T-helper 1 cell (primary cell): ENCODE measurements around the gene CATSPERZ.
A peak's percentile ranks its signal among the peaks of the same experiment; 100 is the strongest.

Experiments
- DNase-seq, 5 donors: peaks; one replicate each; pipeline ENCODE4 v3.0.0-alpha.2; 2012 to 2020
- total RNA-seq, 4 donors: gene quantifications; one replicate each; lab custom pipeline; 2026; lab: John Stamatoyannopoulos, UW

Gene CATSPERZ, protein sequence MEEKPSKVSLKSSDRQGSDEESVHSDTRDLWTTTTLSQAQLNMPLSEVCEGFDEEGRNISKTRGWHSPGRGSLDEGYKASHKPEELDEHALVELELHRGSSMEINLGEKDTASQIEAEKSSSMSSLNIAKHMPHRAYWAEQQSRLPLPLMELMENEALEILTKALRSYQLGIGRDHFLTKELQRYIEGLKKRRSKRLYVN
- 0 reads per million in 4 donors for total RNA-seq

DNA sequence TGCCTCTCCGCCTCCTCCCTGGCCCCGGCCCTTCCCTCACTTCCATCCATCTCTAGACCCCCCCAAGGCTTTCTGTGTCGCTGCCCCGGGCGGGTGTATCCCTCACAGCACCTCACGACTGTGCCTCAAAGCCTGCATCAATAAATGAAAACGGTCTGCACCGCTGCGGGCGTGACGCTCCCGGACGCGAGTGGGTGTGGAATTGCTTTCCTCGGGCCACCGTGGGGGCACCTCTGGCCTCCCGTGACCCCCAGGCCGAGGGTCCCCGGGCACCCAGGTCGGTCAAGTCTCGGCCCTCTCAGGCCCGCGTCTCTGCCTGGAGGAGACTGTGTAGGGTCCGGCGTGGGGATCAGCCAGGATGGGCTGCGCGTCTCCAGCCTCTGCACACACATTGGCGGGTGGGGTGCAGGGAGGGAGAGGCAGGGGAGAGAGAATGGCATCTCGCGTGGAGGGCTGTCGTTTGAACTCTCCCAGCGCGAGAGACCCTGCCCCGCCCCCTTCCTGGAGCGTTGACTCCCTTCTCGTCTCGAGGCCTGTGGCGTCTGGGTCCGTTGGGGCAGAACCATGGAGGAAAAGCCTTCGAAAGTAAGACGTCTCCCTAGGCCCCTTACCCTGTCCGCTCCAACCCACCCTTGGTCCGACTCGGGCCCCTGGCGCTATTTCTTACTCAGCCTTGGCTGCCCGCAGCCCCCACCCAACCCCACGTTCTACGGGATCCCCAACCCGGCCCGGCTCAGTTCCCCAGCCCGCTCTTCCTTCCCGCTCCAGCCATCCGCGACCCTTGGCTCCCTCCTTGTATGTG lies at the start of gene CATSPERZ:
Gene CATSPERZ (plus strand): TSS at position 512 of the 802 bp plus-strand sequence. CDS start 53 bp downstream, at position 565.
- no peak for DNase-seq

DNA sequence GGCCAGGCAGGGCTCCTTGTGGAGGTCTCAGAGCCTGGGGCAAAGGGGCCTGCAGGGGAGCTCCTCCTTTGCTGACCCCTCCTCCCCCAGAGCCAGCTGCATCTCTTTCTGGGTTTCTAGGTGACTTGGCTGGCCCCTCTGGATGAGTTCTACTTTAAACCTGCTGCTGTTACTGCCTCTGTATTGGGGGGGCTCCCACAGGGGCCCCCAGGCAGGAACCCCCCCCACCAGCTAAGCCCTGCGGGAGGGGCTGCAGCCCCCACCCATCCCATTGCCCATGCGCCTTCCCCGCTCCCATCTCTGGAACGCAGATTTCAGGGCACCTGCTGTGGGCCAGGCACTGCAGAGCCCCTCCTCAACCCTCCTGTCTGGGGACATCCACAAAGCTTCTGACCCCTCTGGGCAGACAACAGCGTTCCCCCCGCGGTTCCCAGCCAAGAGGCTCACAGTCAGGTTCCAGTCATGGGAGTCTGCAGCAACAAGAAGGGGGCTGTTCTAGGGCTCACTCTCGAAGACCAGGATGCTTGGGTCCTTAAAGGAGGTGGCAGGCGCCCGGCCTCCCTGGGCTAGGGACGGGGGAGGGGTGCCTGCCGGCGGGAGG lies 49.6 kb upstream of the CATSPERZ start:
- DNase-seq: no peak

DNA sequence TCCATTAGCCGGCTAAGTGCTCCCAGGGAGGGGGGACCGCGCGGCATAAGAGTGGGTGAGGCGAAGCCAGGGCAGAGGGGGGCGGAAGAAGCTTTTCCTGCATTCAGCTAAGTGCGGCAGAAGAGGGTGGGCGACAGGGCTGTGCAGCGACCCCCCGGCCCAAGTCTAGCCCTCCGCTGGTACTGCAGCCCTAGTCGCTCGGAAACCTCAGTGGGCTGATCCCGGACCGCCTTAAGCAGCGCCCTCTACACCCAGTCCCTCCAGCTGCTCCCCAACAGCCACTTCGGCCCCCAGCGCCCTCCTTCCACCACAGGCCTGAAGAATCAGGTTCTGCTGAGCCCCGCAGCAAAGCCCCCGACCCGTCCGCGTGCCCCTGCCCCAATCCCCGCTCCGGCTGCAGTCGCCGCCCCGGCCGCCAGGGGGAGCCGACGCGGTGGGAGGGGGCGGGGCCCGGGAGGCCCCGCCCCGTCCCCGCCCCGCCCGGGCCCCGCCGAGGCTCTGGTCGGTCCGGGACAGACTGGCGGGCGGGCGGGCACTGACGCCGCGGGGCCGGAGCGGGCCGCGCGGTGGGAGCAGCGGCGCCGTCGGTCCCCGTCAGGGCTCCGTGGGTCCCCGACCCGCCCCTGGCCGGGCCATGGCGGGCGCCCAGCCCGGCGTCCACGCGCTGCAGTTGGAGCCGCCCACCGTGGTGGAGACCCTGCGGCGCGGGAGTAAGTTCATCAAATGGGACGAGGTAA lies 49.0 kb upstream of the CATSPERZ start, which contains the start of gene PLCB3:
Gene PLCB3 (plus strand): TSS at position 515 of the 737 bp plus-strand sequence. CDS start 120 bp downstream, at position 635.
- peak in 4 of 5 donors; percentile 41 to 70 (median 44) for DNase-seq

DNA sequence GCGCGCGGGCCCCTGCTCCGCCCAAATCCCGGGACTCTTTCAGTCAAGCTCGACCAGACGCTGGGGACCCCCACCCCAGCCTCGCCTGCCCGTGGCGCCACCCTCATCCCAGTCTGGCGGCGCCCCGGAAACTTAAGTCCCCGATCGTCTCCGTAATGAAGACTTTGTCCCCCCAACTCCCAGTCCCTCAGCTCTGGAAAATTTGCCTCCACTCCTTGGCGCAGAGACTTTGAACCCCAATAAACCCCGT lies 48.5 kb upstream of the CATSPERZ start:
- no peak for DNase-seq

DNA sequence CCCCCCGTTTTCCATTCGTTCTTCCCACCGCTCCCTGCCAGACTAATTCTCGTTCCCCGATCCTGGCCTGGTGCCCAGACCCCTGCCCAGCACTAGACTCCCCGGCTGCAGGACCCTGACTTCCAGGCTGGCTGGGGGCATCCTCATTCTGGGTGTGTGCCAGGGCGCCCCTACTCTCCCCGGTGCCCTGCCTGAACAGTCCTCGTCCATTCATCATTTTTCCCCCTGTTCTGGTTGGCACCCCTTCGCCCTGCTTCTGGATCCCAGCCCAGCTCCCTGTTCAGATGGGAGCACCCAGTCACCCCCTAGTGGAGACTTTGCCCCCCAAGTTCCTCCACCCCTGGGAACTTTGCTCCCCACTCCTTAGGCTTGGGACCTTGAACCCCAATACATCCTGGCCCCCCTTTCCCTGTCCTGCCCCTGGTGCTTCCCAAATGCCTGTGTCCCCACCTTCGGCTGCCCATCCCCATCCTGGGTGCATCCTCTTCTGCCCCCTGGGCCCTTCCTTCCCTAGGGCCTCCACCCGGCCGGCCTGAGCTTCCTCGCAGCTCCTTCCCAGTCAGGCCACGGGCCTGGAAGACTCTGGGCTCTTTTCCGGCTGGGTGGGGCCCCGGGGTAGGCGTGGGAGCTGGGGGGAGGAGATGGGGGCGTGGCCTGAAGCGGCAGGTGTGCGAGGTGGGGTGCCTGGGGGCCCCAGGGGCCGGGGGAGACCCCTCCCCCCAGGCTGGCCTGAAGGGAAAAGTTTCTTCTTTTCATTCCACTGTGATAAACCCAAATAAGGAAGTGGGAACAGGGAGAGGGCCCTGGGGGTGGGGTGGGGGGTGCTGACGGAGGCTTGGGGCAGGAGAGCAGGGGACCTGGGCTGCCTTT lies 47.9 kb upstream of the CATSPERZ start:
- no peak for DNase-seq

DNA sequence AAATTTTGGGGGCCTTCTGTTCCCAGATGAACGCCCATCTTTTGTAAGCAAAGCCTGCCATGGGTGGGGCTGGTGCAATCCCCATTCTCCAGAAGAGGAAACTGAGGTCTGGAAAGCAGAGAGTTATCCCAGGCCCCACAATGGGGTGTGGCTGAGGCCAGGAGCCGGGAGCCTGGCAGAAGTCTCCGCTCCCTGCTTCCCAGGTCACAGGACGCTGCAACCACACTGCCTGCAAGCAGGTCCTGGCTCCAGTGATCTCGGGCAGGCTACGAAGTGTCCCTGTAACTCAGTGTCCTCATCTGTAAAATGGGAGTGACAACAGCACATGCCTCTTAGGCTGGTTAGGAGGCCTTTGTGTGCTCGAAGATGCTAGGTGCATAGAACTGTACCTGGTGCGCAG lies 47.1 kb upstream of the CATSPERZ start:
- no peak for DNase-seq

DNA sequence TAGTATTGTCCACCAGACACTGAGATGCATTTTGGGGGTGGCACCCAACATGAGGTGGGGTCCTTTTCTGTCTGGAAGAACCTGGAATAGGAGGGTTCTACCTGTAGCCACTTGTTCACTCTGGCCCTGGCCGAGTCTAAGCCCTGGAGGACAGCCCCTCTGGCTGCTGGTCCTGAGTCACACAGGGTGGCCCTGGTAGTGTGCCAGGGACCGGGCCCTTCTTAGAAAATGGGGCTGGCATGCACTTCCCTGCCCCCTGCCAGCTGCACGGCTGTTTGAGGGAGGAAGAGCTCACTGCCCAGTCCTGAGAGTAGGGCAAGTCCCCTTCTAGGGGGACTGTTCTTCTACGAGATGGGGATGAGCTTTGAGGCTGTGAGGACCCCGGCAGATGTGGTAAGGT lies 46.7 kb upstream of the CATSPERZ start:
- DNase-seq: no peak

DNA sequence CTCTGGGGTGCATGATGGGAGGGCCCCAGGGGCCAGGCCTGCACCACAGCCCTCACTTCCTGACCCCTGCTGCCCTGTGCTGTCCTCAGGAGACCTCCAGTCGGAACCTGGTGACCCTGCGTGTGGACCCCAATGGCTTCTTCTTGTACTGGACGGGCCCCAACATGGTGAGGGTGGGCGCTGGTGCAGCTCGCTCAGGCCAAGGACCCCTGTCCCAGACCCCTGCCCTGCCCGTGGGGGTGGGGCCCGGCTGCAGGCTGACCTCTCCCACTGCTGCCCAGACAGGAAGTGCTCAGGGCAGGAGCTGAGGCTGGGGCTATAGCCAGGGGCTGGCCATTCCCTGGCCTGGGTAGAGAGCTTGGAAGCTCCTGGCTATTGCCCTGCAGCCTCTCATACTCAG lies 45.8 kb upstream of the CATSPERZ start:
- no peak for DNase-seq

DNA sequence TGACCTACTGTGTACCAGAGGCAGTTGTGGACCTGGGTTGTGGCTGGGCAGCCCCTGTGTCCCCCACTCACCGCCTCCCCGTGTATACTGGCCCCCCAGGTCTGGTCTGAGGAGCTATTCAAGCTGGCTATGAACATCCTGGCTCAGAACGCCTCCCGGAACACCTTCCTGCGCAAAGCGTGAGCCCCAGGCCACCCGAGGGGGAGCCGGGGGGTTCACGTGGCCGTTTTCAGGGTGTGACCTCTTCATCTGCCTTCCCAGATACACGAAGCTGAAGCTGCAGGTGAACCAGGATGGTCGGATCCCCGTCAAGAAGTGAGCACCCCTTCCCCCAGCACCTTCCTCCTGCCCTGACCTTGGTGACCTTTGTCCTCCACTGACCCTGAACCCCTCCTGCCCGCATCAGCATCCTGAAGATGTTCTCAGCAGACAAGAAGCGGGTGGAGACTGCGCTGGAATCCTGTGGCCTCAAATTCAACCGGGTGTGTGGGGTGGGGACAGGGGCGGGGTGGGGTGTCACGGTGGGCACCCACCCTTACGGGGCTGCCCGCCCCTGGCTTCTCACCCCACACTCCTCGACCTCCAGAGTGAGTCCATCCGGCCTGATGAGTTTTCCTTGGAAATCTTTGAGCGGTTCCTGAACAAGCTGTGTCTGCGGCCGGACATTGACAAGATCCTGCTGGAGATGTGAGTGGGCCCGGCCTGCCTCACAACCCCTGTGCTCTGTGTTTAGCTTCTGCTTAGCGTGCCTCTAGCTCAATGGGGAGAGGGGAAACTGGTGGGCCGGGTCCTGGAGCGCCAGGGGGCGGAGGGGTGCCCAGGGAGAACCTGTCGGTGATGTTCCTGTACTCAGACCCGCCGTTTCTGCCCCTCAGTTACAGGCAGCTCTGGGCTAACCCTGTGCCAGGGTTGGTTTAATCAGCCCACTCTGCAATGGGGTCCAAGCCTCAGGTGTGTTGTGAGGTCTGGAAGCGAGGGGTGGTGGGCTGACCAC lies 44.7 kb upstream of the CATSPERZ start:
- DNase-seq: no peak

DNA sequence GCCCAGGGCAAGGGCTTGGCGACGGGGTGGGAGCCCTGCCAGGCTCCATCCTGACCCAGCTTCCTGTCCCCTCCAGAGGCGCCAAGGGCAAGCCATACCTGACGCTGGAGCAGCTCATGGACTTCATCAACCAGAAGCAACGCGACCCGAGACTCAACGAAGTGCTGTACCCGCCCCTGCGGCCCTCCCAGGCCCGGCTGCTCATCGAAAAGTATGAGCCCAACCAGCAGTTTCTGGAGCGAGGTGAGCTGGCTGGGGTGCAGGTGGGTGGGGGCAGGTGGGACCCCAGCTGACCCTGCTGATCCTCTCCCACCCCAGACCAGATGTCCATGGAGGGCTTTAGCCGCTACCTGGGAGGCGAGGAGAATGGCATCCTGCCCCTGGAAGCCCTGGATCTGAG lies 43.9 kb upstream of the CATSPERZ start:
- DNase-seq: no peak

DNA sequence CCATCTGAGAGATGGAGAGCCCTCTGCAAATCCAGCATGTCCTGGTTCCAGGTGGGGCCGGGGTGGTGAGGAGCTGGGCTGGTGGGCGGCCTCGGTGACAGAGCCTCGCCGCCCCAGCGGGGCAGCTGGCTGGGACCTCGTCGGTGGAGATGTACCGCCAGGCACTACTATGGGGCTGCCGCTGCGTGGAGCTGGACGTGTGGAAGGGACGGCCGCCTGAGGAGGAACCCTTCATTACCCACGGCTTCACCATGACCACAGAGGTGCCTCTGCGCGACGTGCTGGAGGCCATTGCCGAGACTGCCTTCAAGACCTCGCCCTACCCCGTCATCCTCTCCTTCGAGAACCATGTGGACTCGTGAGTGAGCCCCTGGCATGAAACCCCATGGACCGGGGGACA lies 41.8 kb upstream of the CATSPERZ start:
- no peak for DNase-seq

DNA sequence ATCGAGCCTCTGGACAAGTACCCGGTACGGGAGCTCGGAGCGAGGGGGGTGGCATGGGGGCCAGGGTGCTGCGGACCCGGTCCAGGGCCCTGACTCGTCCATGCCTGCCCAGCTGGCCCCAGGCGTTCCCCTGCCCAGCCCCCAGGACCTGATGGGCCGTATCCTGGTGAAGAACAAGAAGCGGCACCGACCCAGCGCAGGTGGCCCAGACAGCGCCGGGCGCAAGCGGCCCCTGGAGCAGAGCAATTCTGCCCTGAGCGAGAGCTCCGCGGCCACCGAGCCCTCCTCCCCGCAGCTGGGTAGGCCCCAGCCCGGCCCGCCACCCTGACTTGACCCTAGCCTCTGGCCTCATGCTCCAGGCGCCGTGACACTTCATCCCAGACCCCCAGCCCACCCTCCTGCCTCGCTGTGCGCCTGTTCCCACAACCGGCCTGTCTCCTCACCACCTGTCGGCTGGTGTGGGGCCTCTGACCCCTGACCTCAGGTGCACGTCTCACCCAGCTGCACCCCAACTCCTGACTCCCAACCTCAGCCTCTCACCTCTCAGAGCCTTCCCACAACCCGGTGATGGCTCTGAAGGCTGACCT lies 41.1 kb upstream of the CATSPERZ start:
- no peak for DNase-seq

DNA sequence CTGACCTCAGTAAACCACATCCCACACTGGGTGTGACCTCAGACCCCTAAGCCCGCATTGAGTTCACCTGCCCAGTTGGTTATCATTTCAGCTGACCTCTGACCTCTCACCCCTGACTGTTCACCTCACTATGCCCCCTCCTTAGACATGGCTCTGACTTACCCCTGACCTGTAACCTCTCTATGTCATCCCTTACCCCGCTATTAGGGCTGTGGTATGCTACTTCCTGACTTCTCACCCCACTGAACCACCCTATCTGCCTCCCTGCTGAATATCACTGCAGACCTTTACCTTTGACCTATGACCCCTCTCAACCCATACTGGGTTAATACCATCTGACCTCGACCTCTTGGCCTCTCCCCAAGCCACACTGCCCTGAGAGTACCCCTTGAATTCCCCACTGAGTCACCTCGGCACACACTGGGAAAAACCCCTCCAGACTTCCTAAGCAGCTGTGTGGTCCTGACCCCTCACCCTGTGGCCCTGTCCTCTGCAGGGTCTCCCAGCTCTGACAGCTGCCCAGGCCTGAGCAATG lies 40.6 kb upstream of the CATSPERZ start:
- DNase-seq: no peak

DNA sequence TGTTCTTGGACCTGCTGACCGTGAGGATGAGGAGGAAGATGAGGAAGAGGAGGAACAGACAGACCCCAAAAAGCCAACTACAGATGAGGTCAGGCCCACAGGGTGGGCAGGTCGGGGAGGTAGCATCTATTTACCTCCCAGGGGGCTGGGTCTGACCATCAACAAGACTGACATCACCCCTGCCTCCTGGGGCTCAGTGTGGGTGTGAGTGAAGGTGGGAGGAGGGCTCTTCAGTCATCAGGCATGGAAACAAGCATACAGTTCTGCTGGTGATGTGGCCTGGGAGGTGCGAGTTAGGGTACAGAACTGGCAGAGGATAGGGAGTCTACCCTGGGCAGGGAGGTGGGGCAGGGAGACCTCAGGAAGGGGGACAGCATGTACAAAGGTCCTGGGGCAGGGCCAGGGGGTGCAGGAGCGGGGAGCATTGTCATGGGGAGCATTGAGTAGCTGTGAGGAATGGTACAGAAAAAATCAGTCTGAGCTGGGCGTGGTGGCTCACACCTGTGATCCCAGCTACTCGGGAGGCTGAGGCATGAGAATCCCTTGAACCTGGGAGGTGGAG lies 39.9 kb upstream of the CATSPERZ start:
- DNase-seq: no peak

DNA sequence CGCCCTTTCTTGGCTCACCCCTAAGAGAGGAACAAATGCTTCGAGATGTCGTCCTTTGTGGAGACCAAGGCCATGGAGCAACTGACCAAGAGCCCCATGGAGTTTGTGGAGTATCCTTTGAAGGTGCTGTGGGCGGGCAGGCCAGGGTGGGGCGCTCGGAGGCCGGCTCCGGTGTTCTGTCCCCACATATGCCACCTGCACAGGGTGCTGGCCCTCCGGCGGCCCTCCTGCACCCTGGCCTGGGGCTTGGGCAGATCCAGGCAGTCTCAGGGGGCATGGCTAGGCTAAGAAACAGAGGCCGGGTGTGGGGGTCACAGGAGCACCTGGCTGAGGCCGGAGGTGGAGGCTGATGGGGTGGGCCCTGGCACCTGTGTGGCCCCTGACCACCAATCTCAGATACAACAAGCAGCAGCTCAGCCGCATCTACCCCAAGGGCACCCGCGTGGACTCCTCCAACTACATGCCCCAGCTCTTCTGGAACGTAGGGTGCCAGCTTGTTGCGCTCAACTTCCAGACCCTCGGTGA lies 38.5 kb upstream of the CATSPERZ start:
- DNase-seq: no peak

DNA sequence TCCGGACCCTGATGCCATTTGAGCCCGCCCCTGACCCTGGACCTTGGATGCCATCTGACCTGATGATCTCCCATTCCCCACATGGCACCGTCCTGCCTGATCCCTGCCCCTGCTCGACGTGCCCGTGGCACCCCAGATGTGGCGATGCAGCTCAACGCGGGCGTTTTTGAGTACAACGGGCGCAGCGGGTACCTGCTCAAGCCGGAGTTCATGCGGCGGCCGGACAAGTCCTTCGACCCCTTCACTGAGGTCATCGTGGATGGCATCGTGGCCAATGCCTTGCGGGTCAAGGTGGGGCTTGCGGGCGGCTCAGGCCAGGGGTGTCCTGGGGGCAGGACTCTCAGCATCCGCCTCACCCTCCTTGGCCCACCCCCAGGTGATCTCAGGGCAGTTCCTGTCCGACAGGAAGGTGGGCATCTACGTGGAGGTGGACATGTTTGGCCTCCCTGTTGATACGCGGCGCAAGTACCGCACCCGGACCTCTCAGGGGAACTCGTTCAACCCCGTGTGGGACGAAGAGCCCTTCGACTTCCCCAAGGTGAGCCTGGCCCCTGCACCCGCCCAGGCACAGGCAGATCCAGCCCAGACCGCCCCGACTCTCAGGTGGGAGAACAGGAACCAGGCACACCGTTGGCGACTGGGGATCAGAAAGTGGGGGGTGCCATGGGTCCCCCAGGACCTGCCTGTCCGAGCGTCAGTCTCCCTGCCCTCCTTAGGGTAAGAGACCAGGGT lies 37.7 kb upstream of the CATSPERZ start:
- DNase-seq: no peak

DNA sequence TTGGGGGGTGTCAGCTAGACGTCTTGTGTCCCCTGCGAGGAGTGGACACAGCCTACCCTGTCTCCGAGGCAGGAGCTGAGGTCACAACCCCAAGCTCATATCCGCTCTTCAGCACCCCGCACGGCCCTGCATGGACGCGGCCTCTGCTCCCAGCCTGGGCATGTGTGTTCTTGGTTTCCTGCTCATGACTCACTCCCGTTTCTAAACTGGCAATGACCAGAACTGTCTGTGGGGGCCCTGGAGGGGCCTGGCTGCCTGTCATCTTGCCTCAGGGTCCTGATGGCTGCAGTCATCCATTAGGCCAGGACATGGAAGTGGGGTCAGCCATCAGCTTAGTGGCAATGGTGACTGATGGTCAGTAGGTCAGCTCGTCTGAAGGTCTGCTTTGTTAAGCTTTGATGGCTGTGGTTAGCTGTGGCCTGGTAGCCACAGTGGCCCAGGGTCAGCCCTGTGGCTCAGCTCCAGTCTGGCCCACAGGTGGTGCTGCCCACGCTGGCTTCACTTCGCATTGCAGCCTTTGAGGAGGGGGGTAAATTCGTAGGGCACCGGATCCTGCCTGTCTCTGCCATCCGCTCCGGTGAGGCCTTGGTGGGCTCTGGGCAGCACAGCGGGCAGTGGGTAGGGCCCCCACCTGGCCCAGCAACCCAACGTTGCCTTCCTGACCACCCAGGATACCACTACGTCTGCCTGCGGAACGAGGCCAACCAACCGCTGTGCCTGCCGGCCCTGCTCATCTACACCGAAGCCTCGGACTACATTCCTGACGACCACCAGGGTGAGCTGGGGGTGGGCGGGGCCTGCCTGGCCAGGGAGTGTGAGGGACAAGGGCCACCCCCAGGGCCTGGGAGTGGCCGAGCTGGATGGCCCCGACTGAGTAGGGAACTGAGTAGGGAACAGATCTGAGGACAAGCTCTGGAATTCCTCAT lies 36.9 kb upstream of the CATSPERZ start:
- DNase-seq: no peak

DNA sequence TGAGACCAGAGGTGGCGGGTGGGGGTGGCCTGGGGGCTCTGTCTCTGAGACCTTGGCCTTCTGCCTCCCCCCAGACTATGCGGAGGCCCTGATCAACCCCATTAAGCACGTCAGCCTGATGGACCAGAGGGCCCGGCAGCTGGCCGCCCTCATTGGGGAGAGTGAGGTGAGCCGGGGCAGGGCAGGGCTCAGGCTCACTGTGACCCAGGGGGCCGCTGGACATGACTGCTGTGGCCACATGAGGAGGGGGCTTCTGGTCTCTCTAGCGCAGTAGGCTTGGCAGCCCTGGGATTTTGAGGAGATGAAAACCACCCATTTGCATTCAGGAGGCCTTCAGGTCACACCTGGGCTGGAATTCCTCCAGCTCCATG lies 36.2 kb upstream of the CATSPERZ start:
- DNase-seq: no peak
